GM19324 (cell line): ENCODE measurements around the gene HABP2.

Source experiments
- ATAC-seq: cut with Tn5 transposase; IDR thresholded peaks from one replicate; pipeline ENCODE4 v1.9.1; 2021; ENCODE audit warnings: mild to moderate bottlenecking, moderate library complexity; ENCODE audit not compliant: unreplicated experiment, low FRiP score

Gene HABP2

GRCh38 chr10:113554214-113554613 lies 1.4 kb downstream of the HABP2 start:
- ATAC-seq, result no peak

DNA sequence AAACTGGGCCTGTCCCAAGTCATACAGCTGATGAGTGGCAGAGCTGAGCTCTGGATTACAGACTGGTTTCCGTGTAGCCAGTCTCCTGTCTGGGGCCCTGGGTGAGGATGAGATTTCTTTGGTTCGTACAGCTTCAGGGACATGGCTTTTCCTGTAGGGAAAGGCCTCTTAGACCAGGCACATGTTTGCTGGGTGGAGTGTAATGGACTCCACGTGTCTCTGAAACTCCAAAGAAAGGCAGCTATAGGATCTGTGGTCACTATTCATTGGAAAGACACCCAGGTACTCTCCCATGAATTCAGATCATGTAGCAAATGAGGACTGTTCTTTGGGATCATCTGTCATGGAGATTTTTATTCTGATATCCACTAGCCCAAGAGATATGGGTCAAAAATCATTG lies 2.4 kb downstream of the HABP2 start:
- ATAC-seq, result no peak

DNA sequence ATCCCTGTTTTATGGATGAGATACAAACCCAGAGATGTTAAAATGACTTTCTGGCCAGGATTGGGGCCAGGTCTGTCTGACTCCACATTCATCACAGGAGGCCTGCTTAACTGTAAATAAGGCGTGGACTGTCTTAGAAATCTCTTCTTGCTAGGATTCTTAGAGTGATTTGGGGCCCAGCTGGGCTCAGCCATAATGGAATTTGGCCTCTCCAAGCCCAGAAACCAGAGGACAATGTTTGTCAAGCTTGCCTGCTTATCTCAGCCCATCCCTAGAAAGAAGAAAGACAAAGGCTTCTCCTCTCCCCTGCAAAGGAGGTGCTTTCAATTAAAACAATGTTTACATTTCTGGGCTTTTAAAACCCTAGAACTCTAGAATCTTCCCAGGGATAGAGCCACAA lies 2.9 kb downstream of the HABP2 start:
- no peak for ATAC-seq

DNA sequence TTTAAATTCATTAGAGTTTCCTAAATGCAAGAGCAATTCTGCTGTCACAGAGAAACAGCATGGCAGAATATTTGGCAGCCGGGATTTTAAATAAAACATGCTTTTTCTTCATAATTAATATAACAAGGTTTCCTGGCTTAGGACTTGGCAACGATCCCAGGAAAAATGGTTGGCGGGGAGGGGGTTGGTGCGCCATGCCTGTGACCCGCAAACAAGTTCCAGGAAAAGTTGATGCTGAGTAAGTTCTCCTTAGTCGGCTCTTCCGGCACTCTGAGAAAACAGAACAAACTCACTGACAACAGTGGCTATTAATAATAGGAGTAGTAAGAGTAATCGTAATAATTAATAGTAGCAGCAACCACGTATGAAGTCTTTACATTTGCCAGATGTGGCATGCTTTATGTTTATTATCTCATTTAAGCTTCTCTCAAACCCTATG lies 4.6 kb downstream of the HABP2 start:
- ATAC-seq, result no peak

- ATAC-seq, result no peak
These were observed 5.1 kb downstream of the HABP2 start for GRCh38 chr10:113557903-113558321.

DNA sequence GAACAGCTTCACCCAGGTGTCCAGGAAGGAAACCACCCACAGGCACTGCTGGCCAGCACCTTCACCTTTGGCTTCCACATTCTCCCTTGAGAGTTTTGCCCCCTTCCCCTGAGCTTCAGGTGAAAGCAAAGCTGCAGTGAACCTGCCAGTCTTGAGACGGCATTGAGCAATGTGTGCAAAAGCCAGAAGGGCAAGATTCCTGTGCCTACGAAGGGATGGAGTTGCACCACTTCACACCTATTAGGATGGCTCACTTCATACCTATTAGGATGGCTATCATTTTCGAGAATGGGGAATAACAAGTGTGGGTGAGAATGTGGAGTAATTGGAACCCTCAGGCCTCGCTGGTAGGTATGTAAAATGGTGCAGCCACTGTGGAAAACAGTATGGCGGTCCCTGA lies 7.2 kb downstream of the HABP2 start:
- no peak for ATAC-seq

DNA sequence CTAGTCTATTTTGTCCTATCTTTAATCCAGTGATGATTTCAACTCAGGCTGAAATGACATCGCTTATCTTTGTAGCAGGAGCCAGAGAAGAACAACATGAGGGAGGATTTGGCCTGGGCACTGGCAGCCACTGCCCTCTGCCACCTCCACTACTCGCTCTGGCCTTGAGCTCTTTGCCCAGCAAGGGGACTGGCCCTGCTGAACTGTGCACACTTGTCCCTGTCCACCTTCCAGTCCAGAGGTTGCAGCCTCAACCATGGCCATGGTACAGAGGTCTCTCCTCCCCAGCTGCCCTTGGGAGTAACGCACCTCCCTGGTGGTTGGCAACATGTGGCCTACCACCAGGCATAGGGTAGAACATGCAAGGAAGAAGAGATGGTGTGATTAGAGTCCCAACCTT lies 8.4 kb downstream of the HABP2 start:
- no peak for ATAC-seq

DNA sequence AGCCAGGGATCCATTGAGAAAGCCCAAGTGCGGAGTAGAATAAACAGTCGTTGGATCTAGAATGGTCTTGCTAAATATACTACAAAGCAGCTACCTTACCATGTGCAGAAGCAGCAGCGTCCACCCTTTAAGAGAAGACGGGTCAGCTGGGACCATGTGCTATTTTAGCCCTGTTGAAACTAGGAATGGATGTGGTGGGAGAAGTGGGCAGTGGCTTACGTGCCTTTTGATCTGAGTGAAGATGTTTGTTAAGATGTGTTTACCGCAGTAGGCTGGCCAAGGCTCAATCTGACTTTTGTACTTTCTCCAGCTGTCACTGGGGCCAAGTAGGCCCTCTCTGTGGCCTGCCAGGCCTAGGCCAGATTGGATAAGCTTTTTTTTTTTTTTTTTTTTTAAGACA lies 9.2 kb downstream of the HABP2 start:
- ATAC-seq, result no peak

GRCh38 chr10:113562704-113563103 lies 9.9 kb downstream of the HABP2 start:
- no peak for ATAC-seq

DNA sequence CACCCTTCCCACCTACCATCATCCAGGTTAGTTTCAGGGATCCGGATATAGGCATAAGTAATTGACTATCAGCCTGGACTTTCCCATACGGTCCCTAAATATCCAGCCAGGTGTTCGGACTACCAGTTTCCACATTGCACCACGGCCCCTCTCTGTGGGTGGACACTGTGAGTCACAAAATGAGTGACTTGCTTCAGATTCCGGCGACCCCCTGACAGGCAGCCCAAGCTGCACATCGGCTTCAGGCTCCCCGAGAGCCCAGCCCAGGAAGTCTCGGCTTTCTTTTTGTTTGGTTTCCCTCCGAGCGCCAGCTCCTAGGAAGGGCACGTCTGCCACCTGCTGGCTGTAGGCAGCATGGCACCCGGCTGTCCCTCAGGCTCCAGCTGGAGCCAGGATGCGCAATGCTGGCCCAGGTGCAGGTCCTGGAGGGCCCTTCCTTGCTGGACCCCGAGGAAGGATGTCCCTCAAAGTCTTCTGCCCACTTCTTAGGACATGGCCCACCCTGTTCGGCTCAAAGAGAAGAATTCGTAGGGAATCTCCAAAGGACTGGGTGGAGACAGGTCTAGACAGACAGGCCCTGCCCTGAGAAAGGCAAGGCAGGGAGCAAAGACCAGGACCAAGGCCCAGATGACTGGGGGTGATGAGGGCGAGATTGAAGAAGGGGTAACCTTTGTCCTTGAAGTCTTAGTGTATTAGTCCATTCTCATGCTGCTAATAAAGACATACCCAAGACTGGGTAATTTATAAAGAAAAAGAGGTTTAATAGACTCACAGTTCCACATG lies 10.6 kb downstream of the HABP2 start:
- ATAC-seq, result peak; percentile 87

DNA sequence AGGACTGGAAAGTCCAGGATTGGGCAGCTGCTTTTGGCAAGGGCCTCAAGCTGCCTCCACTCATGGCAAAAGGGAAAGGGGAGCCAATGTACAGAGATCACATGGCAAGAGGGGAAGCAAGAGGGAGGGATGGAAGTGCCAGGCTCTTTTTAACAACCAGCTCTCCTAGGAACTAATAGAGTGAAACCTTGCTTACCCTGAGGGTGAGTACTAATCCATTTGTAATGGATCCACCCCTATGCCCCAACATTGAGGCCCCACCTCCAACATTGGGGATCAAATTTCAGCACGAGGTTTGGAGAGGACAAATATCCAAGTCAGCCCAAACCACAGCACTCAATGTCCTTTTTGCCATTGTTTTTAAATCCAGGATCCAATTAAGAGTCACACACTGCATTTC lies 12.5 kb downstream of the HABP2 start:
- no peak for ATAC-seq

DNA sequence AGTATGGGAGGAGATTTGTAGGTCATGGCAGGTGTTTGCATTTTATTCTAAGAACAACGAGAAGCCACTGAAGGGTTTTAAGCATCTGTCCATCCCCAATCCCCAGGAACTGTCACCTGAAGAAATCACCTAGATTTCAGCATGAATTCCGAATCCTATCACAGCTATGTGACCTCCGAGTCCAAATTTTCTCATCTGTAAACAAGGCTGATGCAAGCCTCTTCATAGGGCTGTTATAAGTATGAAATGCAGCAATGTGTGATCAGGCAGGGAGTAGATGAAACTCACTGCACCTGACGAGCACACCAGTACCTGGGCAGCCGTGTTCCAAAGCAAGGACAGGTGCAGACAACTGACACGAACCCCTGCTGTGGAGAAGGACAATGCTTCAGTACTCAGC lies 14.0 kb downstream of the HABP2 start:
- no peak for ATAC-seq

GRCh38 chr10:113569576-113569975 lies 16.7 kb downstream of the HABP2 start:
- no peak for ATAC-seq

GRCh38 chr10:113572520-113573290 lies 19.9 kb downstream of the HABP2 start:
- no peak for ATAC-seq

GRCh38 chr10:113573368-113573767 lies 20.5 kb downstream of the HABP2 start:
- ATAC-seq, result no peak

DNA sequence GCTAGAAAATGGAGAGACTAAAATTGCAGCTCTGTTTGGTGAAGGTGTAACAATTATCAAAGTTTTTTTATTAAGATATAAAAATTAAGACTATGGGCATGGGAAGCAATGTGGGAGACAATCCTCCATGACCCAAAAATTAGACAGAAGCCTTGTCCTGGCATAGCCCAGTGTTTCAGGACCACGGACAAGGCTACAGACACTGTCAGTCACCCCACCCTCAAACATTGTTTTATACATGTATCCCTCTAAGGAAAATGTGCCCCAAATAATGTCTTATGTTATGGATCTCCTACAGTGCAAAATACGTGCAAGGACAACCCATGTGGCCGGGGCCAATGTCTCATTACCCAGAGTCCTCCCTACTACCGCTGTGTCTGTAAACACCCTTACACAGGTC lies 24.0 kb downstream of the HABP2 start:
- no peak for ATAC-seq

GRCh38 chr10:113578773-113579172 lies 25.9 kb downstream of the HABP2 start:
- no peak for ATAC-seq

- ATAC-seq, result no peak
These were observed 28.2 kb downstream of the HABP2 start for GRCh38 chr10:113581092-113581491.

DNA sequence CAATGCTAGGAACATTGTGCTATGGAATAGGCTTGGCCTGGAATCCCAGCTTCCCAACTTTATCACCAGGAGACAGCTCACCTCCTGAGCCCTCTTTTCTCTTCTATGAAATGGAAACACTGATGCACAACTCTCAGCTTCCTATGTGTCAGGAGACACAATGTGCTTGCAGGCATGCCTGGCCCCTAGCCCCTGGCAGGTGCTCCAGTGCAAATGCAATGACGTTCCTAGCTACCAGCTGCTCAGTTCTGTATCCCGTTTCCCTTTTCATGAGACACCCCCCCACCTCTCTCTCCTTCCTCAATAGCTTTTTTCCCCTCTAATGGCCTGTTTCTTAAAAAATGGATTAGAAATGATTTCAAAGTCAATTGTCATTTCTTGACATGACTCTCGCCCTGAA lies 30.7 kb downstream of the HABP2 start:
- ATAC-seq, result no peak

- ATAC-seq, result no peak
These were observed 33.1 kb downstream of the HABP2 start for GRCh38 chr10:113585949-113586348.

DNA sequence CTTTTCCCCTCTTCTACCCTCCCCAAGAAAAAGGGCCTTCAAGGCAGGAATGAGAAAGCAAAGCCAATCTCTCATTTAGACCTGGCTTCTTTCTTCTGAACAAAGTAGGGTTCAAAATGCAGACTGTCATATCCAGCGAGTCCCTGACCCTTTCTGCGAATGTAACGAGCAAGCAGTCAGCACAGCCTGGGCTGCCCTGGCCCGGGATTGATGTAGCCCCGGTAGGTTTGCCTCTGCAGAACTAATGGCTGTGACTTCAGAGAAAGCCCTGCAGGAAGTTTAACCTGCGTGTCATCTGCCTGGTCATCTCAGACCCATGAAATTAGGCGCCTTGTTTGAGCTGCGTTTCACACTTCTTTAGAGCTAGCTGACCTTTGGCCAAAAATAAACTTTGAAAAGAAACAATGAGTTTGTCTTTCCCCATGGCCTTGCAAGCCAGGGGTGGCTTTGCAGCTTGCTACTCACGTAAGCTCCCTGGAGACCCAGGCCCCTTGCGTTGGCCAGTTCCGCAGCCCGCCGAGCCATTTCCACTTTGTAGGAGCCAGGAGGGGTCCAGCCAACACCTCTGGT lies 36.4 kb downstream of the HABP2 start:
- ATAC-seq, result no peak

DNA sequence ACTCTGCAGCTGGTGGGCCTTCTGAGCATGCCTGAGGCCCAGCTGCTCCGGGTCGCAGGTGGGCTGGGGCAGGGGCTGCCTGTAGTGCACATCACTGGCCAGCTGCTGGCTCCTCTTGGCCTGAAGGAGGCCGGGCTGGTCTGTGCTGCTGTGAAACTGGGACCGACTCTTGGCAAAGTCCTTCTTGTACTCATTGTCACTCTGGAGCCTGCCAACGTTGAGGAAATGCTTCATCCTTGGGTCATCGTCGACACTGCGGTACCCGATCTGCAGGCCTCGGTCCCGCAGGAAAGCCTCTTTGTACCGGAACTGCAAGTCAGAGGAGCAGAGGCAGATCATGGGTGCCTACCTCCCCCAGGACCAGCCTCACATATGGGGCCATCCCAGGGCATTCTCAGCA lies 37.7 kb downstream of the HABP2 start:
- no peak for ATAC-seq
